HCT116 (cell line): ENCODE measurements around the gene DPP9. TPM values are rescaled to one million over a fixed set of nuclear protein-coding genes. Genes with fewer than 3 reads are reported as not detected.

Experiments used
- ATAC-seq: fragments of 200-7000 bp; cut with Tn5 transposase; 2 replicates; pipeline ENCODE4 v1.9.1; 2020; ENCODE audit warnings: mild to moderate bottlenecking, moderate library complexity
- BruUV-seq: library from RNA; stranded (reverse); fragments of 400-500 nt; replicated peaks from 2 replicates; lab custom pipeline; 2021; lab: Mats Ljungman, UMichigan
- CTCF ChIA-PET: fragments of 300-600 bp; sonication (Branson Sonifier 250); formaldehyde crosslinking; loops from one replicate; lab custom pipeline; 2021; ENCODE audit warnings: antibody characterized with exemption; lab: Charles Lee
- POLR2A ChIA-PET: fragments of 300-600, 350-600 bp; sonication (Branson Sonifier 250); formaldehyde crosslinking; loops from one replicate; lab custom pipeline; 2021; ENCODE audit warnings: antibody characterized with exemption; lab: Charles Lee
- RAD21 ChIA-PET, 2 experiments: fragments of 300-600 bp; sonication (Branson Sonifier 250); formaldehyde crosslinking; loops; one replicate each; lab custom pipeline; 2023; ENCODE audit warnings: low total read pairs in 2 of 2; ENCODE audit not compliant: uncharacterized antibody in 2 of 2, unreplicated experiment in 2 of 2, low non-redundant PET in 1 of 2; lab: Charles Lee
- DNase-seq: peaks from one replicate; pipeline ENCODE4 v3.0.0-alpha.2; 2010; ENCODE audit warnings: low read depth, low spot score
- H2AFZ ChIP-seq: fragments of 200-600 bp; shearing (Covaris generic), sonication (generic); 2 replicates; pipeline ENCODE4 v1.6.1; 2017; ENCODE audit warnings: low read depth, mixed run types, mixed read lengths, antibody characterized with exemption, low read length; ENCODE audit not compliant: poor library complexity, severe bottlenecking
- H3K27ac ChIP-seq: 2 replicates; pipeline ENCODE4 v1.5.1; 2012; ENCODE audit warnings: low read depth, low read length
- H3K27me3 ChIP-seq: fragments of 200-600 bp; sonication (generic); 2 replicates; pipeline ENCODE4 v1.6.1; 2016; ENCODE audit warnings: mixed run types, low read length, mixed read lengths; ENCODE audit not compliant: insufficient read depth
- H3K36me3 ChIP-seq, 2 experiments: fragments of 200-500 bp in 1 of 2; fragments of 200-600 bp in 1 of 2; sonication (Bioruptor generic) in 1 of 2; sonication (generic) in 1 of 2; 2 replicates each; pipeline versions ENCODE4 v1.5.1 to v1.6.1; 2014 to 2016; ENCODE audit warnings: low read length in 2 of 2, inconsistent platforms in 1 of 2, mixed read lengths in 1 of 2, mixed run types in 1 of 2; ENCODE audit not compliant: insufficient read depth in 2 of 2, control insufficient read depth in 1 of 2
- H3K4me1 ChIP-seq, 2 experiments: fragments of 200-600 bp in 1 of 2; sonication (generic) in 1 of 2; 2 replicates each; pipeline versions ENCODE4 v1.5.1 to v1.6.1; 2012 to 2017; ENCODE audit warnings: low read length in 2 of 2, inconsistent platforms in 1 of 2, mild to moderate bottlenecking in 1 of 2, mixed read lengths in 1 of 2, mixed run types in 1 of 2, moderate library complexity in 1 of 2; ENCODE audit not compliant: insufficient read depth in 2 of 2, control insufficient read depth in 1 of 2
- H3K4me2 ChIP-seq: fragments of 200-600 bp; sonication (generic); 2 replicates; pipeline ENCODE4 v1.6.1; 2017; ENCODE audit warnings: mixed run types, low read length, mixed read lengths
- H3K4me3 ChIP-seq, 2 experiments: fragments of 200-600 bp in 1 of 2; sonication (generic) in 1 of 2; replicated peaks in 1 of 2; 2 replicates each; pipeline ENCODE4 v1.5.1; 2011 to 2016; ENCODE audit warnings: low read length in 2 of 2, control low read depth in 1 of 2, low read depth in 1 of 2, mild to moderate bottlenecking in 1 of 2, mixed read lengths in 1 of 2, mixed run types in 1 of 2
- H3K79me2 ChIP-seq: fragments of 200-600 bp; sonication (generic); 2 replicates; pipeline ENCODE4 v1.6.1; 2017; ENCODE audit warnings: mild to moderate bottlenecking, mixed run types, low read length, moderate library complexity, mixed read lengths; ENCODE audit not compliant: insufficient read depth
- H3K9ac ChIP-seq: fragments of 200-600 bp; sonication (generic); 2 replicates; pipeline ENCODE4 v1.6.1; 2016; ENCODE audit warnings: low read length, mixed read lengths
- H3K9me2 ChIP-seq: fragments of 200-600 bp; sonication (generic), shearing (Covaris generic); 2 replicates; pipeline ENCODE4 v1.6.1; 2017; ENCODE audit warnings: mixed run types, mild to moderate bottlenecking, moderate library complexity; ENCODE audit not compliant: insufficient read depth
- H3K9me3 ChIP-seq, 2 experiments: fragments of 200-500 bp in 1 of 2; fragments of 200-600 bp in 1 of 2; sonication (Bioruptor generic) in 1 of 2; sonication (generic) in 1 of 2; 2 replicates each; pipeline ENCODE4 v1.6.1; 2014 to 2017; ENCODE audit warnings: low read length in 2 of 2, mixed read lengths in 2 of 2, inconsistent platforms in 1 of 2, low read depth in 1 of 2, mild to moderate bottlenecking in 1 of 2, mixed run types in 1 of 2, moderate library complexity in 1 of 2; ENCODE audit not compliant: control insufficient read depth in 1 of 2, insufficient read depth in 1 of 2
- H4K20me1 ChIP-seq: fragments of 200-600 bp; sonication (generic), shearing (Covaris generic); 2 replicates; pipeline ENCODE4 v1.6.1; 2017; ENCODE audit warnings: mixed run types, mild to moderate bottlenecking, moderate library complexity; ENCODE audit not compliant: insufficient read depth
- CBX3 ChIP-seq: IDR thresholded peaks from 2 replicates; pipeline ENCODE4 v1.6.1; 2012; ENCODE audit warnings: low read depth
- CEBPB ChIP-seq: IDR thresholded peaks from 2 replicates; pipeline ENCODE4 v1.6.1; 2012; ENCODE audit warnings: low read depth
- FOSL1 ChIP-seq: IDR thresholded peaks from 2 replicates; pipeline ENCODE4 v1.6.1; 2012; ENCODE audit warnings: low read depth
- POLR2A ChIP-seq: IDR thresholded peaks from 2 replicates; pipeline ENCODE4 v1.7.0; 2011; ENCODE audit warnings: borderline replicate concordance; ENCODE audit not compliant: insufficient read depth, insufficient read length; ENCODE audit errors: extremely low read depth
- POLR2AphosphoS5 ChIP-seq: IDR thresholded peaks from 2 replicates; pipeline ENCODE4 v1.6.1; 2011; ENCODE audit warnings: mild to moderate bottlenecking, low read depth, low read length, moderate library complexity
- RAD21 ChIP-seq: IDR thresholded peaks from 2 replicates; pipeline ENCODE4 v1.6.1; 2012; ENCODE audit warnings: low read depth, mild to moderate bottlenecking
- SIN3A ChIP-seq: IDR thresholded peaks from 2 replicates; pipeline ENCODE4 v1.6.1; 2012; ENCODE audit warnings: low read depth
- SP1 ChIP-seq: IDR thresholded peaks from 2 replicates; pipeline ENCODE4 v1.6.1; 2012; ENCODE audit warnings: low read depth
- SRF ChIP-seq: IDR thresholded peaks from 2 replicates; pipeline ENCODE4 v1.6.1; 2012; ENCODE audit warnings: low read depth
- TCF7L2 ChIP-seq: IDR thresholded peaks from 2 replicates; pipeline ENCODE4 v1.7.0; 2011; ENCODE audit warnings: borderline replicate concordance, inconsistent platforms; ENCODE audit not compliant: insufficient read depth, insufficient read length; ENCODE audit errors: extremely low read depth
- ZFX ChIP-seq: fragments of 450-650 bp; IDR thresholded peaks from 2 replicates; pipeline ENCODE4 v1.6.1; 2017
- ZNF274 ChIP-seq: fragments of 200-500 bp; sonication (Bioruptor generic); IDR thresholded peaks from 2 replicates; pipeline ENCODE4 v1.6.1; 2014; ENCODE audit warnings: mild to moderate bottlenecking, low read depth, low read length, inconsistent platforms
- intact Hi-C: fragments of 100-400 bp; cut with micrococcal nuclease; formaldehyde crosslinking; loops from 2 replicates; pipeline ENCODE4 v1.10.0; 2022
- total RNA-seq: library from RNA; stranded (reverse); gene quantifications from one replicate; pipeline ENCODE4 v1.2.1, GENCODE V29; 2021; ENCODE audit not compliant: unreplicated experiment
- TF ChIP-seq, protein P1 (sequence below): IDR thresholded peaks from 2 replicates; pipeline ENCODE4 v1.6.1; 2011; ENCODE audit warnings: mild to moderate bottlenecking, low read length, moderate library complexity; ENCODE audit not compliant: insufficient replicate concordance; ENCODE audit errors: extremely low read depth
- TF ChIP-seq, protein P2 (sequence below), 3 experiments: fragments of 200-600 bp in 1 of 3; sonication (generic) in 1 of 3; IDR thresholded peaks in 2 of 3; conservative IDR thresholded peaks in 1 of 3; 2 replicates each; pipeline ENCODE4 v1.5.1; 2012 to 2017; ENCODE audit warnings: low read depth in 2 of 3, low read length in 2 of 3, antibody characterized with exemption in 1 of 3, borderline replicate concordance in 1 of 3, control low read depth in 1 of 3, mild to moderate bottlenecking in 1 of 3, mixed read lengths in 1 of 3, mixed run types in 1 of 3, moderate library complexity in 1 of 3; ENCODE audit not compliant: insufficient read depth in 1 of 3
- TF ChIP-seq, protein P3 (sequence below): IDR thresholded peaks from 2 replicates; pipeline ENCODE4 v1.6.1; 2012

Gene DPP9
- total RNA-seq, 1 experiment from 2014 or later: 67.6 TPM

DNA sequence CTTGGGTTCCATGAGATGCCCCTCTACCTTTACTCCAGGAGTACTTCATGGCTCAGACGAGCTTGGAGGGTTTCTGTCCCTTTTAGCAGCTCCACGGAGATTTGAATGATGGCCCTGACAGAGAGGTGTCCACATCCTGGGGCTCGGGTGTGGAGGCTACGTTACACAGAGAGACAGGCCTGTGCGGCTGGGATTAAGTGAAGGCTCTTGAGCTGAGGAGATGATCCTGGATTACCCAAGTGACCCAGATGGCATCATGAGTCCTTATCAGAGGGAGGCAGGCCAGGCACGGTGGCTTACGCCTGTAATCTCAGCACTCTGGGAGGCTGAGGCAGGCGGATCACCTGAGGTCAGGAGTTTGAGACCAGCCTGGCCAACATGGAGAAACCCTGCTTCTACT lies 12.4 kb downstream of the DPP9 start:
- Histone ChIP-seq H3K9me3 (no peaks in the 10 kb centered on the region), H4K20me1 (no peaks in the 10 kb centered on the region), H3K36me3 (peaks cover 3 to 55% of the 10 kb centered on the region in 2 experiments; a peak in 2 of 4 replicates), H3K4me3 (no peak overlapping the region), H3K4me2 (no peak overlapping the region), H3K79me2 (peaks cover 34% of the 10 kb centered on the region; the same call in 1 of the 2 replicates), H3K27me3 (no peaks in the 10 kb centered on the region), H2AFZ (no peak overlapping the region), H3K9me2 (no peaks in the 10 kb centered on the region), H3K4me1 (peaks cover 18 to 37% of the 10 kb centered on the region in 2 experiments), H3K9ac (no peak overlapping the region), H3K27ac (no peak overlapping the region)
- intact Hi-C loops: no loop called here
- ChIA-PET RAD21 (no interaction called here), CTCF (no interaction called here), POLR2A (no interaction called here)
- no TSS peak for BruUV-seq
- TF ChIP-seq SIN3A: no peak
- no peak for TF ChIP-seq SP1
- TF ChIP-seq TCF7L2: no peak
- TF ChIP-seq, protein P1, sequence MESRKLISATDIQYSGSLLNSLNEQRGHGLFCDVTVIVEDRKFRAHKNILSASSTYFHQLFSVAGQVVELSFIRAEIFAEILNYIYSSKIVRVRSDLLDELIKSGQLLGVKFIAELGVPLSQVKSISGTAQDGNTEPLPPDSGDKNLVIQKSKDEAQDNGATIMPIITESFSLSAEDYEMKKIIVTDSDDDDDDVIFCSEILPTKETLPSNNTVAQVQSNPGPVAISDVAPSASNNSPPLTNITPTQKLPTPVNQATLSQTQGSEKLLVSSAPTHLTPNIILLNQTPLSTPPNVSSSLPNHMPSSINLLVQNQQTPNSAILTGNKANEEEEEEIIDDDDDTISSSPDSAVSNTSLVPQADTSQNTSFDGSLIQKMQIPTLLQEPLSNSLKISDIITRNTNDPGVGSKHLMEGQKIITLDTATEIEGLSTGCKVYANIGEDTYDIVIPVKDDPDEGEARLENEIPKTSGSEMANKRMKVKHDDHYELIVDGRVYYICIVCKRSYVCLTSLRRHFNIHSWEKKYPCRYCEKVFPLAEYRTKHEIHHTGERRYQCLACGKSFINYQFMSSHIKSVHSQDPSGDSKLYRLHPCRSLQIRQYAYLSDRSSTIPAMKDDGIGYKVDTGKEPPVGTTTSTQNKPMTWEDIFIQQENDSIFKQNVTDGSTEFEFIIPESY: no peak
- no peak for TF ChIP-seq RAD21
- TF ChIP-seq, protein P2, sequence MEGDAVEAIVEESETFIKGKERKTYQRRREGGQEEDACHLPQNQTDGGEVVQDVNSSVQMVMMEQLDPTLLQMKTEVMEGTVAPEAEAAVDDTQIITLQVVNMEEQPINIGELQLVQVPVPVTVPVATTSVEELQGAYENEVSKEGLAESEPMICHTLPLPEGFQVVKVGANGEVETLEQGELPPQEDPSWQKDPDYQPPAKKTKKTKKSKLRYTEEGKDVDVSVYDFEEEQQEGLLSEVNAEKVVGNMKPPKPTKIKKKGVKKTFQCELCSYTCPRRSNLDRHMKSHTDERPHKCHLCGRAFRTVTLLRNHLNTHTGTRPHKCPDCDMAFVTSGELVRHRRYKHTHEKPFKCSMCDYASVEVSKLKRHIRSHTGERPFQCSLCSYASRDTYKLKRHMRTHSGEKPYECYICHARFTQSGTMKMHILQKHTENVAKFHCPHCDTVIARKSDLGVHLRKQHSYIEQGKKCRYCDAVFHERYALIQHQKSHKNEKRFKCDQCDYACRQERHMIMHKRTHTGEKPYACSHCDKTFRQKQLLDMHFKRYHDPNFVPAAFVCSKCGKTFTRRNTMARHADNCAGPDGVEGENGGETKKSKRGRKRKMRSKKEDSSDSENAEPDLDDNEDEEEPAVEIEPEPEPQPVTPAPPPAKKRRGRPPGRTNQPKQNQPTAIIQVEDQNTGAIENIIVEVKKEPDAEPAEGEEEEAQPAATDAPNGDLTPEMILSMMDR (IDR thresholded peaks at IDR 0.05 in 2 of 3, conservative IDR thresholded peaks at IDR 0.05 in 1 of 3; ENCODE audit: borderline replicate concordance in 1 of 3, insufficient read depth in 1 of 3, low read depth in 2 of 3, low read length in 2 of 3): no peak
- TF ChIP-seq FOSL1: no peak
- no peak for TF ChIP-seq POLR2A
- TF ChIP-seq CBX3: no peak
- TF ChIP-seq ZNF274: no peak
- no peak for TF ChIP-seq CEBPB
- no peak for TF ChIP-seq ZFX
- TF ChIP-seq, protein P3, sequence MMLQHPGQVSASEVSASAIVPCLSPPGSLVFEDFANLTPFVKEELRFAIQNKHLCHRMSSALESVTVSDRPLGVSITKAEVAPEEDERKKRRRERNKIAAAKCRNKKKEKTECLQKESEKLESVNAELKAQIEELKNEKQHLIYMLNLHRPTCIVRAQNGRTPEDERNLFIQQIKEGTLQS: no peak
- no peak for TF ChIP-seq POLR2AphosphoS5
- TF ChIP-seq SRF: no peak
- DNase-seq: no peak
- no peak for ATAC-seq
